ENCODE data around the gene PLTP. TPM values are rescaled to one million over a fixed set of nuclear protein-coding genes. Genes with fewer than 3 reads are reported as not detected.
A peak's percentile ranks its signal among the peaks of the same experiment; 100 is the strongest.

The PLTP gene
- total RNA-seq, 1 experiment from 2014 or later, result 62.5 TPM

- no peak overlapping the region for H3K14ac ChIP-seq (ENCODE audit: insufficient read depth, low read length)
- H3K27me3 Mint-ChIP-seq (ENCODE audit: low read depth), result no peaks in the 10 kb centered on the region; the same call in 1 of the 2 replicates
- no peak overlapping the region for H3K4me2 ChIP-seq (ENCODE audit: insufficient read depth, insufficient read length, low read length)
Observed at GRCh38 chr20:45945678-45946148, 33.8 kb upstream of the PLTP start.

More at GRCh38 chr20:45945678-45946148, 33.8 kb upstream of the PLTP start:
- whole genome bisulfite sequencing (ENCODE audit: extremely low coverage, insufficient read length, low lambda C conversion rate), result no CpG with 5 or more reads among the region's 13 CpGs
- Mint-ChIP-seq H3K4me1 (no peaks in the 10 kb centered on the region), H3K36me3 (ENCODE audit: insufficient read depth in 1 of 3, low read depth in 3 of 3) (peaks cover 26 to 72% (median 55%) of the 10 kb centered on the region in 3 experiments; a peak in 6 of 7 replicates), H3K9me3 (no peaks in the 10 kb centered on the region), H3K27ac (peak overlapping the region in 2 of 3 experiments; percentile 11 to 23; a peak in 1 of 7 replicates), H3K4me3 (no peak overlapping the region)
- H3K23ac ChIP-seq (ENCODE audit: insufficient read length, low read depth, low read length), result no peak overlapping the region
- no peaks in the 10 kb centered on the region for H3K79me1 ChIP-seq (ENCODE audit: insufficient read depth, low read depth, low read length, poor library complexity, severe bottlenecking)
- H3K23me2 ChIP-seq (ENCODE audit: insufficient read length, low read depth, low read length, poor library complexity, severe bottlenecking), result no peaks in the 10 kb centered on the region
- H2BK5ac ChIP-seq (ENCODE audit: insufficient read length, low read length), result no peak overlapping the region
- H4K20me1 ChIP-seq (ENCODE audit: control insufficient read depth, insufficient read depth, insufficient read length), result peaks cover 2% of the 10 kb centered on the region
- no peak for TF ChIP-seq CTCF (conservative IDR thresholded peaks at IDR 0.05)
- no peak overlapping the region for H4K8ac ChIP-seq (replicated peaks; ENCODE audit: insufficient read length, low read depth, low read length)
- no peaks in the 10 kb centered on the region for H3K79me2 ChIP-seq (ENCODE audit: insufficient read depth, low read length)
- no peak overlapping the region for H2BK20ac ChIP-seq (ENCODE audit: low read depth, low read length, poor library complexity, severe bottlenecking)
- no peak overlapping the region for H4K5ac ChIP-seq (ENCODE audit: insufficient read length, low read depth, low read length)
- no peak overlapping the region for H2AFZ ChIP-seq (ENCODE audit: low read length)
- H3K9ac ChIP-seq (ENCODE audit: extremely low read depth, insufficient read length, low read length), result no peak overlapping the region
- H3K9me3 ChIP-seq (ENCODE audit: control insufficient read depth, low read depth, low read length), result no peaks in the 10 kb centered on the region
- H3K27me3 ChIP-seq (ENCODE audit: insufficient read depth, low read length), result no peaks in the 10 kb centered on the region
- no peak overlapping the region for H3K27ac ChIP-seq (ENCODE audit: insufficient read length, low read depth, low read length)
- H2AK5ac ChIP-seq (ENCODE audit: insufficient read length, low read length), result no peak overlapping the region
- H3K18ac ChIP-seq (ENCODE audit: insufficient read length, low read depth, low read length), result no peak overlapping the region
- H3K4me1 ChIP-seq (ENCODE audit: insufficient read depth, low read length), result no peaks in the 10 kb centered on the region
- H2BK12ac ChIP-seq (ENCODE audit: insufficient read length, low read depth, low read length), result no peak overlapping the region
- no peak overlapping the region for H2BK15ac ChIP-seq (ENCODE audit: low read depth, low read length)
- H2BK120ac ChIP-seq (ENCODE audit: low read depth, low read length, poor library complexity, severe bottlenecking), result no peak overlapping the region
- H3K56ac ChIP-seq (ENCODE audit: insufficient read length, low read depth, low read length), result no peak overlapping the region
- no peak overlapping the region for H3K4ac ChIP-seq (ENCODE audit: low read depth, low read length)
- no peak overlapping the region for H3T11ph ChIP-seq (ENCODE audit: low read length)
- DNase-seq, result no peak
- no peak overlapping the region for H4K91ac ChIP-seq (ENCODE audit: insufficient read length, low read depth, low read length)
